SU-DHL-6 (cell line): ENCODE measurements around the gene SPTBN1.

Experiments used
- H2AFZ ChIP-seq: fragments of 200-600 bp; sonication (generic); 2 replicates; pipeline ENCODE4 v1.6.1; 2014; ENCODE audit warnings: low read depth, mild to moderate bottlenecking, moderate library complexity, mixed read lengths, antibody characterized with exemption, low read length; ENCODE audit not compliant: severe bottlenecking
- H3F3A ChIP-seq: fragments of 200-600 bp; shearing (Covaris generic); 2 replicates; pipeline ENCODE4 v1.6.0; 2016; ENCODE audit warnings: antibody characterized with exemption, mild to moderate bottlenecking; ENCODE audit not compliant: insufficient read depth
- H3K27ac ChIP-seq: fragments of 200-600 bp; sonication (generic); 2 replicates; pipeline ENCODE4 v1.5.1; 2016; ENCODE audit warnings: low read depth, mild to moderate bottlenecking, low read length, moderate library complexity, mixed read lengths
- H3K27me3 ChIP-seq: fragments of 200-600 bp; sonication (generic), shearing (Covaris generic); 2 replicates; pipeline ENCODE4 v1.6.0; 2014; ENCODE audit warnings: mild to moderate bottlenecking, low read length
- H3K36me3 ChIP-seq: fragments of 200-600 bp; sonication (generic); 2 replicates; pipeline ENCODE4 v1.6.1; 2014; ENCODE audit warnings: mild to moderate bottlenecking, low read length, mixed read lengths
- H3K4me2 ChIP-seq: fragments of 300-600, 200-600 bp; shearing (Covaris generic), sonication (generic); 2 replicates; pipeline ENCODE4 v1.6.0; 2014; ENCODE audit warnings: low read length, low read depth, mild to moderate bottlenecking; ENCODE audit not compliant: poor library complexity, severe bottlenecking
- H3K4me3 ChIP-seq: fragments of 200-600 bp; sonication (generic); 2 replicates; pipeline ENCODE4 v1.5.1; 2014; ENCODE audit warnings: antibody characterized with exemption, low read length, mild to moderate bottlenecking, mixed read lengths; ENCODE audit not compliant: insufficient read depth, poor library complexity, severe bottlenecking
- H3K79me2 ChIP-seq: fragments of 200-600 bp; sonication (generic); 2 replicates; pipeline ENCODE4 v1.6.1; 2014; ENCODE audit warnings: mild to moderate bottlenecking, low read length, moderate library complexity; ENCODE audit not compliant: insufficient read depth
- H3K9ac ChIP-seq: fragments of 200-600 bp; sonication (generic); 2 replicates; pipeline ENCODE4 v1.7.0; 2014; ENCODE audit warnings: mild to moderate bottlenecking, low read length
- H3K9me2 ChIP-seq: fragments of 200-600 bp; sonication (generic); replicated peaks from 2 replicates; pipeline ENCODE4 v1.6.1; 2014; ENCODE audit warnings: low read length; ENCODE audit not compliant: insufficient read depth
- H3K9me3 ChIP-seq: fragments of 200-600 bp; sonication (generic); 2 replicates; pipeline ENCODE4 v1.6.1; 2014; ENCODE audit warnings: low read length, mixed read lengths; ENCODE audit not compliant: insufficient read depth
- H4K20me1 ChIP-seq: fragments of 200-600 bp; sonication (generic); 2 replicates; pipeline ENCODE4 v1.6.1; 2014; ENCODE audit warnings: low read depth, mild to moderate bottlenecking, antibody characterized with exemption, low read length, moderate library complexity, mixed read lengths
- CTCF ChIP-seq: fragments of 200-600 bp; sonication (generic); IDR thresholded peaks from one replicate; pipeline ENCODE4 v1.5.1; 2017; ENCODE audit warnings: antibody characterized with exemption, mild to moderate bottlenecking, low read length, moderate library complexity; ENCODE audit not compliant: insufficient read depth, poor library complexity, severe bottlenecking
- EZH2phosphoT487 ChIP-seq: fragments of 200-600 bp; sonication (generic), shearing (Covaris generic); conservative IDR thresholded peaks from 2 replicates; pipeline ENCODE4 v1.6.1; 2018; ENCODE audit warnings: mild to moderate bottlenecking, antibody characterized with exemption, low read length, moderate library complexity, mixed read lengths

The SPTBN1 gene

GRCh38 chr2:54475919-54476318, 19.8 kb downstream of the SPTBN1 start:
- Histone ChIP-seq H3K27ac (no peak overlapping the region), H4K20me1 (no peaks in the 10 kb centered on the region), H3K4me3 (no peak overlapping the region), H2AFZ (no peak overlapping the region), H3K79me2 (peaks cover 55% of the 10 kb centered on the region), H3K9ac (no peak overlapping the region), H3K36me3 (no peaks in the 10 kb centered on the region), H3K9me2 (no peaks in the 10 kb centered on the region), H3K9me3 (no peaks in the 10 kb centered on the region), H3K27me3 (no peaks in the 10 kb centered on the region), H3K4me2 (no peak overlapping the region), H3F3A (peaks cover 15% of the 10 kb centered on the region)
- TF ChIP-seq EZH2phosphoT487 = no peak
- TF ChIP-seq CTCF = no peak

- Histone ChIP-seq H3K4me2 (no peak overlapping the region), H3K9ac (no peak overlapping the region), H3K9me2 (no peaks in the 10 kb centered on the region), H4K20me1 (no peaks in the 10 kb centered on the region), H3K27me3 (no peaks in the 10 kb centered on the region), H2AFZ (no peak overlapping the region), H3K4me3 (no peak overlapping the region), H3K9me3 (no peaks in the 10 kb centered on the region), H3F3A (peaks cover 9% of the 10 kb centered on the region; the same call in 1 of the 2 replicates), H3K27ac (no peak overlapping the region), H3K36me3 (no peaks in the 10 kb centered on the region), H3K79me2 (peaks cover 63% of the 10 kb centered on the region)
- no peak for TF ChIP-seq EZH2phosphoT487
- no peak for TF ChIP-seq CTCF
Measured at GRCh38 chr2:54476852-54477251, 20.7 kb downstream of the SPTBN1 start.

GRCh38 chr2:54477896-54478295, 21.8 kb downstream of the SPTBN1 start:
- Histone ChIP-seq H3K27me3 (no peaks in the 10 kb centered on the region), H3F3A (0 out of 2 replicates have a peak, but pooled peaks cover 1% of the 10 kb centered on the region), H3K9me3 (no peaks in the 10 kb centered on the region), H3K4me3 (no peak overlapping the region), H3K4me2 (no peak overlapping the region), H3K9ac (no peak overlapping the region), H3K9me2 (no peaks in the 10 kb centered on the region), H3K79me2 (peaks cover 66% of the 10 kb centered on the region), H3K36me3 (no peaks in the 10 kb centered on the region), H2AFZ (no peak overlapping the region), H4K20me1 (no peaks in the 10 kb centered on the region), H3K27ac (no peak overlapping the region)
- TF ChIP-seq EZH2phosphoT487 (no peak), CTCF (no peak)
